ENCODE data around the gene ASTN1.

The ASTN1 gene

GRCh38 chr1:176976771-176977170 is 187.7 kb downstream of the ASTN1 start:
- no peak for FAIRE-seq

GRCh38 chr1:176976225-176976624 is 188.3 kb downstream of the ASTN1 start:
- FAIRE-seq, result no peak

- FAIRE-seq, result no peak
These were observed 199.8 kb downstream of the ASTN1 start for GRCh38 chr1:176964687-176965086.

GRCh38 chr1:176963181-176963580 is 201.3 kb downstream of the ASTN1 start:
- FAIRE-seq, result no peak

GRCh38 chr1:176961678-176962077 is 202.8 kb downstream of the ASTN1 start:
- no peak for FAIRE-seq

- no peak for FAIRE-seq
These were observed 205.2 kb downstream of the ASTN1 start for GRCh38 chr1:176959191-176959820.

GRCh38 chr1:176957603-176958002 is 206.9 kb downstream of the ASTN1 start:
- FAIRE-seq, result no peak

GRCh38 chr1:176954242-176954641 is 210.3 kb downstream of the ASTN1 start:
- no peak for FAIRE-seq

- FAIRE-seq, result no peak
These were observed 213.7 kb downstream of the ASTN1 start for GRCh38 chr1:176950736-176951324.

GRCh38 chr1:176949033-176949662 is 215.4 kb downstream of the ASTN1 start:
- no peak for FAIRE-seq

GRCh38 chr1:176944606-176945005 is 219.9 kb downstream of the ASTN1 start:
- no peak for FAIRE-seq

GRCh38 chr1:176943783-176944182 is 220.7 kb downstream of the ASTN1 start:
- FAIRE-seq, result no peak

- FAIRE-seq, result no peak
These were observed 222.2 kb downstream of the ASTN1 start for GRCh38 chr1:176942346-176942745.

- no peak for FAIRE-seq
These were observed 224.5 kb downstream of the ASTN1 start for GRCh38 chr1:176939993-176940392.

- FAIRE-seq, result no peak
These were observed 226.1 kb downstream of the ASTN1 start for GRCh38 chr1:176938375-176938774.

GRCh38 chr1:176934370-176934769 is 230.1 kb downstream of the ASTN1 start:
- FAIRE-seq, result no peak

- no peak for FAIRE-seq
These were observed 232.1 kb downstream of the ASTN1 start for GRCh38 chr1:176932114-176933104.

GRCh38 chr1:176931526-176931925 is 233.0 kb downstream of the ASTN1 start:
- no peak for FAIRE-seq

- no peak for FAIRE-seq
These were observed 238.0 kb downstream of the ASTN1 start for GRCh38 chr1:176926330-176927086.

- FAIRE-seq, result no peak
These were observed 239.3 kb downstream of the ASTN1 start for GRCh38 chr1:176925223-176925622.

- FAIRE-seq, result no peak
These were observed 241.2 kb downstream of the ASTN1 start for GRCh38 chr1:176923283-176923682.
